GM21447 (cell line): ENCODE results near the gene FAP.

Source experiments
- ATAC-seq: cut with Tn5 transposase; IDR thresholded peaks from one replicate; pipeline ENCODE4 v1.9.1; 2021; ENCODE audit not compliant: unreplicated experiment

The FAP gene

GRCh38 chr2:162127422-162127821 lies 115.8 kb downstream of the FAP start:
- no peak for ATAC-seq

- ATAC-seq: peak; percentile 4
These were observed 116.7 kb downstream of the FAP start for GRCh38 chr2:162126527-162126926.

- peak; percentile 94 for ATAC-seq
These were observed 117.1 kb downstream of the FAP start for GRCh38 chr2:162126111-162126519.

GRCh38 chr2:162125138-162125537 lies 118.1 kb downstream of the FAP start:
- no peak for ATAC-seq

- ATAC-seq: no peak
These were observed 119.2 kb downstream of the FAP start for GRCh38 chr2:162123806-162124758.
